HT1080 (cell line): ENCODE measurements around the gene PABPC1L. TPM values are rescaled to one million over a fixed set of nuclear protein-coding genes. Genes with fewer than 3 reads are reported as not detected.

Experiments used
- DNase-seq: peaks from one replicate; pipeline ENCODE4 v3.0.0-alpha.2; 2015; ENCODE audit warnings: low read depth
- total RNA-seq: library from RNA; depleted of rRNA; stranded (reverse); fragments of >200 nt; shearing (Covaris generic); gene quantifications from 2 replicates; pipeline ENCODE4 v1.2.3, GENCODE V29; 2014

Gene PABPC1L
- total RNA-seq, 1 experiment from 2014 or later: 7.4 TPM

DNA sequence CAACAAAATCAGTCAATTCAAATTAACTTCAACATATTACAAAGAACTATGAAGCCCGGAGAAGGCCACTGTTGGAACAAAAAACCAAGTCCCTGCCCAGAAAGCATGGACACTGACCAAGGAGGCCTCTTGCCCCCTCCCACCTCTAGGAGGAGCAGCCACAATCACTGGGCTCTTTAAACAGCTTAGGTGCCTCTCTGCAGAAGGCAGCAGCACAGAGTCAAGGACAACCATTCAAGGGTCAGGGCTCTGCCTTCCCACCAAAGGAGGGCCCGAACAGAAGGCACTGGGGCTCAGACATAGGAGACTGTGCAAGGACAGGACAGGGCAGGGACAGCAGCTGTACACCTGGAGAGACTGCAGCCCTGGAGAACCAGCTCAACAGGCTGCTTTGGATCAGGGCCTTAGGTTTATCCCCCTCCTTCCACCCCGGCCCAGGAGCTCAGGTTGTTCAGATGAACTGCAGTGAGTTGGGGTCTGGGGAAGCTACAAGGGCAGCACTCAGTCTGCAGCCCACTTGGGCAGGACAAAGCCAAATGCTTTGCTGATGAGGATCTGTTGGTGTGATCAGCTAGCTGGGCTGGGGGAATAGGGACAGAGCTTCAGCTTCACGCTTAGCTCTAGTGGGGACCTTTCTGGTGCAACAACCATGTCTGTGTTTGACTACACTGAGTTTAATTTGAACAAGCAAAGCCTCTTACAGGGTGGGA is 32.6 kb downstream of the PABPC1L start:
- no peak for DNase-seq

DNA sequence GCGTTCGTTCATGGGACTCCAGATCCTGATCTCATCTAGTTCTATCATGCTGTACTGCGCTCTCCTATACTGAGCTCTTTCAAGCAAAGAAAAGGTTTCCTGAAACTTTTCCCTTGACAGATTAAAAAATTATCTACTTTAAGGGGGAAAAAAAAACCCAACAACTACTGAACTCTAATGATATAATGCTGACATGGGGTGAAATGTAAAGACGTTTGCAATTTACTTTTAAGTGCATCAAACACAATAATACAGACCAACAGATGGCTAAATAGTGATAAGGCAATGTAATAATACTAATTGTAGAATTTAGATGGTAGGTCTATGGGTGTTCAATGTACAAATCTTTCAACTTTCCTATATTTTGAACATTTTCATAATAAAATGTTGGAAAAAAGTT is 34.0 kb downstream of the PABPC1L start:
- DNase-seq: no peak

- DNase-seq: no peak
These were observed 35.4 kb downstream of the PABPC1L start for GRCh38 chr20:44945261-44945660.

DNA sequence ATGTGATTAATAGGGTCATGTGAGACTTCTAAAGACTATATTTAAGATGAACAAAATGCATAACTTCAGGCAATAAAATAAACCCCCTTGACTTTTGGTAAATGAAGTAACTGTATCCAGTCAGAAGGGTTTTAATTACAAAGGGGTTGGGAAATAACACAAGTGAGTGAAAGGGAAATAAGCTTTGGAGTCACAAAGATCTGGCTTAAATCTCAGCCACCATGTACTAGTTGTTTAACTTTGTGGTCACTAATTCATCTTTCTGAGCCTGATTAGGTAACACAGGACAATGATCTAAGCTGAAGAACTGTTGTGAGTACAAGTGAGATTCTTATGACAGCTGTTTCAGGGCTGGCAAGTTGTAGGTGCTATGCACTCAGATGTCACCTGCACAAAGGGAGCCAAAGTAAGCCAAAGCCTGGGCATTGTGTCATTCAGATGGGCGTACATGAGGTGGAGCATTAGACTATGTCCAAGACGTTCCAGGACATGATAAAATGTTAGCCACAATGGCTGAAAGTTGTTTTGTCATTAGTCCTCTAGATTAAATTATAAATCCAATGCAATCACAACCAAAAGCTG is 36.5 kb downstream of the PABPC1L start:
- DNase-seq: no peak

DNA sequence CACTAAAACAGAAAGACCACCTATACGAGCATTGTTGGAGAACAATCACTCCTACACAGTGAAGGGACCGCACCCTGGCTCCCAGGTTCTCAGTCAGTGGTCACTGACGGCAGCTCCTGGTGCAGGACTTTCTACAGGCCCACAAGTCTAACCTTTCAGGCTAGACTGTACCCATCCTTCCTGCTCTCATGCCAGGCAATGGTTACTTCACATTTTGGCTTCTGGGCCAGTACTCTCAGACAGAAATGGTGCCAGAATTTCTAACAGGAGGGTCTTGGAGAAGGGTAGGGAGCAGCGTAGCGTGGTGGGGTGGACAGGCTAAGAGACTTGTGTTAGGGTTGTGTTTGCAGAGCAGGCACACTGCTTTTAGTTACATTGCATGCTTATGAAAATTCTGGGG is 38.2 kb downstream of the PABPC1L start:
- no peak for DNase-seq

GRCh38 chr20:44948513-44948912 is 38.7 kb downstream of the PABPC1L start:
- DNase-seq: no peak

GRCh38 chr20:44950368-44950767 is 40.5 kb downstream of the PABPC1L start:
- DNase-seq: no peak

- no peak for DNase-seq
These were observed 42.9 kb downstream of the PABPC1L start for GRCh38 chr20:44952731-44953130.

DNA sequence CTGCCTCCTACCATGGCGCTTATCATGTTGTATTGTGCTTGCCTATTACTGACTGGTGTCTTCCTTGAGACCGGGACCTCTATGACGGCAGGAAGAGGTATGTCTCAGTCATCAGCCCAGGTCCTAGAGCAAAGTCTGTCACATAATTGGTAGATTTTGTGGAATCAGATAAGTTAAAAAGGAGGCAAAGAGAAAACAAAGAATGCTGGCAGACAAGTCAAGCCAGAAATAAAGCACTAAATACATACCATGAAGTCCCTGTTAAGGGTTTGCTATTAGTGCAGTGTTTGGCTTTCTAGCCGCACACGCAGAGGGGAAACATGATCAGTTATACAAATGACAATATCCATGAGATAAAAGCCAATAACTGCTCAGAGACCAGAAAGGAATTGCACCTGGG is 44.4 kb downstream of the PABPC1L start:
- no peak for DNase-seq

GRCh38 chr20:44955270-44955669 is 45.4 kb downstream of the PABPC1L start:
- DNase-seq: no peak

- DNase-seq: no peak
These were observed 46.5 kb downstream of the PABPC1L start for GRCh38 chr20:44956410-44956809.

- no peak for DNase-seq
These were observed 48.4 kb downstream of the PABPC1L start for GRCh38 chr20:44958276-44958675.

- peak; percentile 63 for DNase-seq
These were observed 49.3 kb downstream of the PABPC1L start for GRCh38 chr20:44959082-44959637.

- DNase-seq: peak; percentile 49
These were observed 49.8 kb downstream of the PABPC1L start for GRCh38 chr20:44959638-44960102.

DNA sequence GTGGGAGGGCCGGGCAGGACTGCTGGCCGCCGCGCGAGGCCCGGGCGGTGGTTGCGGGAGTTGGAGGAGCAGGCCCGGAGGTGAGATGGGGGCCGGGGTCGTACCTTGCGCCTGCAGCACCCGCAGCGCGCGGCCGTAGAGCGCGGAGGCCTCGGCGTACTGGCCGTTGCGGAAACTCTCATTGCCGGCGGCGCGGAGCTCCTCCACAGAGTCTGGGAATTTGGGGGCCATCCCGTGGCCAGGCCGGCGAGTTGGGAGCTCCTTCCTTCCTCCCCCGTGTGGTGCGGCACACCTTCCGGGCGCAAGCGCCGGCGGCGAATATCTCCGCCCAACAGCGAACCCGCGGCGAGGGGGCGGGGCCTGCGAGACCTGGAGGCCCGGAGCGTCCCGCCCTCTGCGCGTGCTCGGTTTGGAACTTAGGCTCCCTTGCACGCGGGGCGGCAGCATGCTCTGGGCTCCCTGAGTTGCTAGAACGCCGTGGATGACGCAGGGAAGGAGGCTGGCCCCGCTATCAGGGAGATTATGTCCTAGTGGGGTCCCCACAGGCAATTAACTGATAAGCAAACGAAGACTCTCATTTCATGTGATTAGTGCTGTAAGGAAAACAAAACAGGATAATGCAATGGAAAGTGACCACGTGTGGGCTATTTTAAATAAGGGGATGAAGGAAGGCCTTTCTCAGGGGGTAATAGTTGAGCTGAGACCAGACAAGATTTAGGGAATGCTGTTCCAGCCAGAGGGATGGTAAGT is 50.4 kb downstream of the PABPC1L start, which contains the start of gene TOMM34:
Gene TOMM34, minus strand, starts transcription at position 295 of the 750 bp plus-strand sequence. Its CDS starts 64 bp downstream, at position 231.
- DNase-seq: peak; percentile 94

- peak; percentile 6 for DNase-seq
These were observed 51.4 kb downstream of the PABPC1L start for GRCh38 chr20:44961011-44961869.

DNA sequence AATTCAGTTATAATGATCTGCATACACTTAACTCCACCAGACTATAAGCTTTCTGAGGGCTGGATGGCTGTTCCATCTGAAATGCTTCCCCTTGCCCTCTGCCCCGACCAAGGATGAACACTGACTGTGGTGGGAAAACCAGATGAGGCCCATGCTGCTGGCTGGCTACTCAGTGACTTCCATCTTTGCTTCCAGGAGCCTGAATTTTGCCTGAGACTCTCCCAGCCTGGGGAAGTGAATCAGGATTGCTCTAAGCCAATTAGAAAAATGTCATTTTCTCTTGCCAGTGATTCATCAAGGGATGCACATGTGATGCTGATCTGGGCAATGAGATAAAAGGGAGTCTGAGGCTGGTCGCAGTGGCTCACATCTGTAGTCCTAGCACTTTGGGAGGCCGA is 52.0 kb downstream of the PABPC1L start:
- peak; percentile 73 for DNase-seq

DNA sequence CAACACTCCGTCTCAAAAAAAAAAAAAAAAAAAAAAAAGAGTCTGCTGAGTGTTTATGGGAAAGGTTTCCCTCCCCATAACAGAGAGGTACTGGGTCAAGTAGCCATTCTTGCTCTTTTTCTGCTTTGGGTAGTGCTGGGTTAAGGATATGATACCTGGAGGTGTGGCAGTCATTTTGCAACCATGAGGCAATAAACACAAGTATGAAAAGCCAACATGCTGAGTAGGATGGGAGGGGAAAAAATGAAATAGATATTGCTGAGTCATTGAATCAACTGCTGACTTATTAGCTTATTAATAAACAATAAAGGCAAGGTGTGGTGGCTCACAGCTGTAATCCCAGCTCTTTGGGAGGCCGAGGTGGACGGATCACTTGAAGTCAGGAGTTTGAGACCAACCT is 52.6 kb downstream of the PABPC1L start:
- no peak for DNase-seq

DNA sequence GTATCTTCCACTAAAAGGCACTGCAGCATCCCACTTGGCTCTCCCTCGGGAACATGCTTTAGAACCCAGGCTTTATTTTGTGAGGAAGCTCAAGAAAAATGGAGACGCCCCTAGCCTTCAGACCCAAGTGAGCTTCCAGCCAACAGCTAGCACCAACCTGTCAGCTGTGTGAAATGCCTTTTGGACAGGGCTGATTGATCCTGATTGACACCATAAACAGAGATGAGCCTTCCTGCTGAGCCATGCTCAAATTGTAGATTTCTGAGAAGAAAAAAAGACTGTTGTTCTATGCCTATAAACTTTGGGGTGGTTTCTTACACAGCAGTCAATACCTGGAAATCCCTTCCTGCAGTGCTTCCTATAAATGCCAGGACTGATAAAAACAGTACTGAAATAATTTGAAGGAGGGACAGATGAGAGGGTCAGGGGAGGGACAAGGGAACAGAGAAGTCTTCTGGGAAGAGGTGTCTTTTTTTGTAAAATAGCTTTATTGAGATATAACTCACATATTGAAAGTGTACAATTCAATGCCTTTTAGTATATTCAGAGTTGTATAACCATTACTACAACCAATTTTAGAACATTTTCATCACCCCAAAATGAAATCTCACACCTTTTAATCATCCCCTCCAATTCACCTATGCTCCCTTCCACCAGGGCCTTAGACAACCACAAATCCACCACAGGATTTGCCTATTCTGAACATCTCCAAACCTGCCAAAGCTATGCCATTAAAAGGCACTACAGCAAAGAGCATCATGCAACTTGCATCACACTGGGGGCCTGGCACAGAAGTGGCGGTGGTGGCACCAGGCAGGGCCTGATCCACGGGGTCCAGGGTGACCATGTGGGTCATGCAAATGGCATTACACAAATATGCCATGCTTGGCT is 53.7 kb downstream of the PABPC1L start:
- DNase-seq: no peak

- DNase-seq: no peak
These were observed 55.8 kb downstream of the PABPC1L start for GRCh38 chr20:44965651-44966029.
